ENCODE measurements around the gene PCMT1.
A peak's percentile ranks its signal among the peaks of the same experiment; 100 is the strongest.

Gene PCMT1

DNA sequence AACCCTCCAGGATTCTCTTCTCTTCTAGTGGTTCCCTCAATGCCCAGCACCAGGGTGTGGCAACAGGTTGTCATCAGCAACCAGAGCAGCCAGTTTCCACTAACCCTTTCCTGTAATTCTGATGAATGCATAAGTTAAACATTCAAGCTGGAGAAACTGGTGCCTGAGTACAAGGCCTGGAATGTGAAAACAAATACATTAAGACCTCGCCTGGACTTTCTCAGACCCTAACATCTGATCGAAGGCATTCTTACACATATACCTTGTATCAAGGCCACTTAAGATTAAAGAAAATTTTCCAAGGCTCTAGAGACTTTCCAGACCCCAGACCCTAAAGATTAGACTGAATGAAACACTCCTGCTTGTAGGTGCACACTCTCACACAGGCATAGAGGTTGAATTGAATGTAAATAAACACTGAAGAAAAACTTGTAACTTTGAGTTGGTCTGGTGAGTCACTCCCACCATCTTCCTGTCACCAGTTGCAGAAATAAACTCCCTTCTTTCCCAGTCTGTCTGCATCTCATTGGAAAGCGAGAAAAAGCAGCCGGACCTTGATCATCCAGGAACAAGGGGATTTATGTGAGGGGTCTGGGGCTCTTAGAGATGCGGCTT, 105.6 kb downstream of the PCMT1 start:
- peak; percentile 91 for DNase-seq (ENCODE audit: low read depth)

DNA sequence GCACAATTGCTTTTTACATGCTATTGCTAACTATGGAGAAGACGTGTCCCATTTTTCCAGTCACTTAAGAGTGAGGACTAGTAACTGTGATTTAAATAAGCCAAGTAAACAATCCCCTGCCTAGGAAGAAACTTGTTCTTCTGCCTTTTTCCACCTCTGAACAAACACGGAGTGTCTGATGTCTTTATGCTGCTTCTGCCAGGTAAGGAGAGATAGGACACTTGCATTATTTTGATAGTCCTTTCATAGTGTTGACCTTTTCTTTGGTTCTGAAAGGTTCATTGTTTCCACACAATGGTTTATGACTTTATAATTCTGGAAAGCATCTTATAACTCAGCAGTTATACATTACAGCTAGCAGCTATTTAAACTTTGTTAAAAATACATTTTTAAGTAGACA, 106.2 kb downstream of the PCMT1 start:
- no peak for DNase-seq (ENCODE audit: low read depth)

DNA sequence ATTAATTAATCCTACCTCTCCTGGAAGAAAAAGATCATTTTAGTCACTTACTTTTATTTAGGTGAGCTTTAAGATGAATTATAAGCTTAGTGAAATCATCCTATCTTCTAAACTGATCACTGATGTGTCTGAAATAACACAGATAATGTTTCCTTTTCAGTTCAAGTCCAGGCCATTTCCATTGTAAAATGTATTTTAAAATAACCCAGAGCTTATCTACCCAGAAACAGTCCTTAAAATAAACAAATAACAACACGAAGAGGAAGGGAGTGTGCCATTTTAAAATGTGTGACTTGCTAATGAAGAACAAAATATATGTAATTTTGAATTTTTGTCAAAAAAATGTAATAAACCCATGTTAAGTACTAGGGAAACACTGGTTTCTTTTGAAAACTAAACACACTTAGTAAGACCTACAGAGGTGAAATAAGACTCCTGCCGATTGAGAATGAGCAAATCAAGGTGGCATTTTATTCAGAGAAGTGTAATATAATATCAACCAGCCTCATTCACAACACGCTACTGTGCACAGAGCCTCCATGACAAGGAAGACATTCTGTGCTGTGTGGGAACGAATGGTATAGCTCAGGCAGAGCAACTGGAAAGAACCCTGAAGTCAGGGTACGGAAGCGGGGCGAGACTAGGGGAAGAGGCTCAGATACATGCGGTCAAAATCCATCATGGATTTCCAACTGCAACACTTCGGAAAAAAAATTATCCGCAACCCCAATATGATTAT, 106.9 kb downstream of the PCMT1 start:
- DNase-seq (ENCODE audit: low read depth) = no peak

DNA sequence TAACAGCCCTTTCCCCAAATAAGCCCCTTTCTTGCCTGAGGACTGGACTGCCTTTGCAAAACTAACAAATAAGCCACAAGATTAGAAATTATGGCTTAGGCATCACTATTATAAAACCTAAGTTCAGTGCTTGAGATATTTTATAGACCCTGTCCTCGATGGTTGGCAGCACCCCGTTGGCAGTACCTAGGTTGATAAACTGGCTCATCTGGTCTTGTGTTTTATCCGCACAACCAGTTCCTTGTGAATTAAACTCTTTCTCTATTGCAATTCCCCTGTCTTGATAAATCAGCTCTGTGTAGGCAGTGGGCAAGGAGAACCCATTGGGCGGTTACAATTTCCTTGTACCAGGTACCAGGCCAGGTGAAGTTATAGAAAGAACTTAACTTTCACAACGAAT, 108.0 kb downstream of the PCMT1 start:
- no peak for DNase-seq (ENCODE audit: low read depth)

DNA sequence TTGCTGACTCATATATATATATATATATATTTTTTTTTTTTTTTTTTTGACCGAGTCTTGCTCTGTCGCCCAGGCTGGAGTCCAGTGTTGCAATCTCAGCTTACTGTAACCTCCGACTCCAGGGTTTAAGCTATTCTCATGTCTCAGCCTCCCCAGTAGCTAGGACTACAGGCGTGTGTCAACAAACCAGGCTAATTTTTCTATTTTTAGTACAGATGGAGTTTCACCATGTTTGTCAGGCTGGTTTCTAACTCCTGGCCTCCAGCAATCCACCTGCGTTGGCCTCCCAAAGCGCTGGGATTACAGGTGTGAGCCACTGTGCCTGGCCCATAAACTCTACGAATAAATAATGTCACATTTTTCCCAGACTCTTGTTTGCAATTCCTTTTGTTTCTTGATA, 109.8 kb downstream of the PCMT1 start:
- DNase-seq (ENCODE audit: low read depth) = peak; percentile 74

DNA sequence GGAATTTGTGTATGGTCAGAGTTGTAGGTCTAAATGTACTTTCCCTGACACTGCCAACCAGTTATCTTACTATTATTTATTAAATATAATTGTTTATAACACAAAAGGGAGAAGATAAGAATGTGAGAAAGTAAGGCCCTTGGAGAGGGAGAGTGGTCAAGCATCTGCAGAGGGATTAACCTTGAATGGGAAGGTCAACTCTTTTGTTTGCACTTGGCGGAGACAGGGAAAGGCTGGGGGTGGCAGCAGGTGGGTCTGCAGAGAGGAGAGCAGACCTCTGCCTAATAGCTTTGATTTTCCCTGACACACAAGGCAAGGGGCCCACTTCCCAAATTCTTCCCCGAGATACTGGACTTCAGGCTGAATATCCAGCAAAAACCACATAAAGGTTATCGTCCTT, 110.4 kb downstream of the PCMT1 start:
- no peak for DNase-seq (ENCODE audit: low read depth)

DNA sequence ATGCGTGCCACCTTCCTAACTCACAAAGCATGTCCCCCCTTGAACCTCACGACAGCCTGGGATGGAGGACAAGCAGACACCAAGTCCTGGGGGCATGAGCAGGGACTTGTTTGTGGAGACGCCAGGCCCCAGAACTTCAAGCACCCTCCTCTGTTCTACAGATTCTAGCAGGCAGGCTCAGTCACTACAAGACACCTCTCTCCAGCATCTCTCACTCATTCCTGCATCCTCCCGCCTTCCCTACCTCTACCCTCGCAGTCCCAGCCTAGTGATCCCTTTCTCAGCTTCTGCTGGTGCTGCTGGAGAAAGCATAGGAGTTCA, 110.9 kb downstream of the PCMT1 start:
- no peak for DNase-seq (ENCODE audit: low read depth)
